Esophagus muscularis mucosa (tissue), 4 donors: ENCODE results near the gene ABCB4.
A peak's percentile ranks its signal among the peaks of the same experiment; 100 is the strongest.

Experiments
- EP300 ChIP-seq: sonication (generic); formaldehyde crosslinking; IDR thresholded peaks from one replicate; pipeline ENCODE4 v1.6.1; 2017; ENCODE audit warnings: antibody characterized with exemption
- POLR2A ChIP-seq: fragments of 450-650 bp; IDR thresholded peaks from one replicate; pipeline ENCODE4 v1.6.1; 2017; ENCODE audit warnings: antibody characterized with exemption, moderate library complexity, mild to moderate bottlenecking, low read depth
- TF ChIP-seq, protein P1 (sequence below), 3 experiments: fragments of 200-600 bp in 2 of 3; fragments of 450-650 bp in 1 of 3; sonication (generic) in 2 of 3; IDR thresholded peaks; one replicate each; pipeline ENCODE4 v1.5.1; 2017 to 2019; ENCODE audit warnings: antibody characterized with exemption in 3 of 3, mild to moderate bottlenecking in 2 of 3, moderate library complexity in 1 of 3

- TF ChIP-seq, protein P1, sequence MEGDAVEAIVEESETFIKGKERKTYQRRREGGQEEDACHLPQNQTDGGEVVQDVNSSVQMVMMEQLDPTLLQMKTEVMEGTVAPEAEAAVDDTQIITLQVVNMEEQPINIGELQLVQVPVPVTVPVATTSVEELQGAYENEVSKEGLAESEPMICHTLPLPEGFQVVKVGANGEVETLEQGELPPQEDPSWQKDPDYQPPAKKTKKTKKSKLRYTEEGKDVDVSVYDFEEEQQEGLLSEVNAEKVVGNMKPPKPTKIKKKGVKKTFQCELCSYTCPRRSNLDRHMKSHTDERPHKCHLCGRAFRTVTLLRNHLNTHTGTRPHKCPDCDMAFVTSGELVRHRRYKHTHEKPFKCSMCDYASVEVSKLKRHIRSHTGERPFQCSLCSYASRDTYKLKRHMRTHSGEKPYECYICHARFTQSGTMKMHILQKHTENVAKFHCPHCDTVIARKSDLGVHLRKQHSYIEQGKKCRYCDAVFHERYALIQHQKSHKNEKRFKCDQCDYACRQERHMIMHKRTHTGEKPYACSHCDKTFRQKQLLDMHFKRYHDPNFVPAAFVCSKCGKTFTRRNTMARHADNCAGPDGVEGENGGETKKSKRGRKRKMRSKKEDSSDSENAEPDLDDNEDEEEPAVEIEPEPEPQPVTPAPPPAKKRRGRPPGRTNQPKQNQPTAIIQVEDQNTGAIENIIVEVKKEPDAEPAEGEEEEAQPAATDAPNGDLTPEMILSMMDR (IDR thresholded peaks at IDR 0.05), result peak; percentile 63 to 68 (median 64)
- TF ChIP-seq EP300, result no peak
- TF ChIP-seq POLR2A, result no peak
These were observed 58.5 kb downstream of the ABCB4 start for GRCh38 chr7:87416682-87417587.
